Midbrain (tissue), 1 donor: ENCODE data around the gene STRN3.

Experiments used
- DNase-seq: peaks from one replicate; lab custom pipeline; 2025; lab: John Stamatoyannopoulos, UW

The STRN3 gene

DNA sequence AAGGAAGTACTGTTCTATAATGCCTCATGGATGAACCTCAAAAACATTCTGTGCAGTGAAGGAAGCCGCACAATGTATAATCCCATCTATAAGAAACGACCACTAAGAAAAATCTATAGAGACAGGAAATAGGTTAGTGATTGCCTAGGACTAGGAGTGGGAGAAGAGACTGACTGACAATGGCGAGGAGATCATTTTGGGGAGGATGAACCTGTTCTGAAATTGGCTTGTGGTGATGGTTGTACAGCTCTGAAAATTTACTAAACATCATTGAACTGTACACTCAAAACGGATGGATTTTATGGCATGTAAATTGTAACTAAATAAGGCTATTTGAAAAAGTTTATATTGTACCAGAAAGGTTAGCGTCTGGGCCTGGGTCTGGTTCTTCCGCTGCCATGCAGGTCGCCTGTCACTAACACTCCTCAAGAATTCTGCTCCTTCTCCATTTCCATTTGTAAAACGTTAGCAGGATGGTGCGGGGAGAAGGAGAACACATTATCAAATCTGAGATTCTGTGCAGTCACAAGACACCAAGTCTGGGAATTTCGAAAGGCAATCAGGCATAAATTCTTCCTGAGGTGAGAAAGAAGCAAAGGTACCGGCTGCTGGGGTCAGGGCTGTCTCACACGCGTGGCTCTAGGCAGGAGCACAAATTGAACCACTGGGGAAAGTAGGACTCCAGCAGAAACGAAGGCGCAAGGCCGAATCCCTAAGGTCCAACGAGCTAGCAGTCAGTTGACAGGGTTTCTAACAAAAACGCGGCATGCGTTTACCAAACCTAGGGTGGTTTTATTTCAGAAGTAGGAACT is 152.7 kb downstream of the STRN3 start:
- DNase-seq: no peak

DNA sequence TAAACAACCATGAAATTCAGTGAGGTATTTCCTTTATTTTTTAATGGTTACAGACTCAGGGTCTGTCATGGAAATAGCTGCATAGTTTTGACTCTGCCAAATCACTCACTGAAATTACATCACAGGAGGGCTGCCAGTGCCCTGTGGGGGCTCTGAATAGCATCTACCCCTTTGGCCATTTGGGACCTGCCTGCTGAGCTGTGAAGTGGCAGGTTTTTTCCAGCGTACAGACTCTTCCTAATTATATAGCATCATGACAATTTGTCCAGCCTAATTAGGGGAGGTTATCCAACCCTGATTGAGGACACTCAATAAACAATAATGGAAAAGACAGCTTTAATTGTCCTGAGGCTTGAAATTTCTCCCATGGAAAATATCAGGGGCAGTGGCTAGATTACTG is 153.6 kb downstream of the STRN3 start:
- no peak for DNase-seq

DNA sequence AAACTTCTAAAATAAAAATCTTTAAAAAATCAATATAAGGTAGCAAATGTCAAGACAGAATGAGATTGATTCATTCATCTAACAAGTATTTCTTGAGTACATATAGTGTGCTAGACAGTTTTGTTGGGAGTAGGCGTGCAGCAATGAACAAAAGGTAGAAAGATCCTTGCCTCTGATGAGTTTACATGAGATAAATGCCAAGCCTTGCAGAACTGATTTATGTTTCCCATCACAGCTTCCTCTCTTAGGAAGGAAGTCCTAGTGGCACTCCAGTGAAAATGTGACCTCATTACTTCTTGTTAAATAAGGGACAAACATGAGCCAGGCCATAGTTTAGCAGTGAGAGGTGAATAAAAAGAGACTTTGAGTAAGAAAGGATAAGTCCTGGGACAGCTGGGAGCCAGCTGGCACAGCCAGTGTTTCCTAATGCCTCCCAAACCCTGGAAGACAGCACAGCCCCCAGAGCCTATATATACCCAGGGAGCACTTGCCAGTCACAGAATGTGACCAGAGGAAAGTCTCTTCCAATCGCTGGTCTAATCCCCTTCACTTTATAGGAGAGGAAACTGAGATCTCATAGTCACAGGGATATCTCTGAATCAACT is 156.5 kb downstream of the STRN3 start:
- no peak for DNase-seq

DNA sequence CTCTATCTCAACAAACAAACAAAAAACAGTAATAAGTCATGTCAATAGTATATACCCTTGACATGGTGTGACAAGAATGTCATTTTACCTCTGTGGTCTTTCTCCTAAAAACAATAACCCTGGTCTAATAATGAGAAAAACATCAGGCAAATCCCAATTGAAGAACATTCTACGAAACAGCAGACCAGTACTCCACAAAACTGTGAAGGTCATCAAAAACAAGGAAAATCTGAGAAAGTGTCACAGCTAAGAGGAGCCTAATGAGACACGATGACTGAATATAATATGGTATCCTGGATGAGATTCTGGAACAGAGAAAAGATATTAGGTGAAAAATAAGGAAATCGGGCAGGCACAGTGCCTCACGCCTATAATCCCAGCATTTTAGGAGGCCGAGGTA is 157.4 kb downstream of the STRN3 start:
- no peak for DNase-seq

DNA sequence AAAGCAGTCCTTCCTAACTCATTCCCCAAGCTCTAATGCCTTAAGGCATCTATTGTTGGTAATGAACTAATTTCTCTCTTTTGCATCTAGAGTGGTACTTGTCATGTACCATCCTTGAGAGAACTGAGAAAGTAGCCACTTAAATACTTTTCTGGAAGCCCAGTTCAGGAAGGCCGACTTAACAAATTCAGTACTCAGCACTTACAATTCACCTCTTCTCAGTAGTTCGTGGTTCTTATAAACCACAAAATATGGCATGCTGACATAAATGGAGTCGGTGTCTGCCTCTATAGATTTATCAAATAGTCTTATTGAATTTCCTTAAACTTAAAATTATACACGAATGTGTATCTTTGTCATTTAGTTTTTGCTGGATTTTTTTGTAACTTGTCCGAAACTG is 161.2 kb downstream of the STRN3 start:
- DNase-seq: no peak

DNA sequence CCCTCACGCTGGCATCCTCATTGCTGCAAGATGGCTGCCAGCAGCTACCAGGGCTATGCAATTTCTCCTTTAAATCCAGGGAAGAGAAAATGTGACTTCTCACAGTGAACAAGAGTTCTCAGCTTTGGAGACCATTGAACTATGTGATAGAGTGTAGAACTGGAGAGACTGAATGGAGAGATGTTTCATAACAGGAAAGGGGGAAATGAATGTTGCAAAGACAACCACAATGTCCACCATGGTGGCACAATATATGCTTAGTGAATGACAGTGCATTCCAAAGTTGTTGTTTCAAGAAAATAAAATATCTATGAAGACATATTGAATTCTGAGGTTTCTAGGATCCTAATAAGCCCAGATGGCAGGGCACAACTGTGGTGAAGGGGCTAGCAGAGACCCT is 165.0 kb downstream of the STRN3 start:
- no peak for DNase-seq

DNA sequence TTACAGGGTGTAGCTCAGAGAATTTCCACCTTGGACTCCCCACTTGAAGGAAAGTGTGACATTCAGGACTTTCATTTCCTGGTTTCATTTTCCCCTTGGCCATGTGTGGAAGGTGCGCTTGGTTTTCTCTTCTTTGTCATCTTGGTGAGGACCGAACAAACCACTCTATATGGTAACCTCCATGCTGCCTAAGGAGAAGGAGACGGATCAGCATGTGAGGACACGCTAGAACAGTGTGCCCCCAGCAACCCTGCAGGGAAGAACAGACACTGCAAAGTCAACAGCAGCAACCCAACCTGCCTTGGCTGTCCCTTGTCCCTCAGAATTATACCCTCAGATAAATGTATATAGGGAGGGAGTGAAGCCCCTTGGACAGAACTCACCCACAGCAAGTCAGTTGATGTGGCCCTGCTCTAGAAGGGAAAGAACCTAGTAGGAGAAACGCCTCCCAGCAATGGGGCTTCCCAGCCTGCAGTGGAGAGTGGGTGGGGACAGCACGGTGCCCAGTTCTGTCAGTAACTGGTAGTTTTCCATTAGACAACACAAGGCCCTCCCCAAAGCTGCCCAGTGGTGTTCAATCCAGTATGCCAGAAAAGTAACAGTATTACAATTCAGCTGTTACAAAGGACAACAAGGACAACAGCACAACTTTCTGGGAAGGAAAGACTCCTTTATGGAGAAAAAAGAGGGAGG is 170.7 kb downstream of the STRN3 start:
- DNase-seq: no peak

DNA sequence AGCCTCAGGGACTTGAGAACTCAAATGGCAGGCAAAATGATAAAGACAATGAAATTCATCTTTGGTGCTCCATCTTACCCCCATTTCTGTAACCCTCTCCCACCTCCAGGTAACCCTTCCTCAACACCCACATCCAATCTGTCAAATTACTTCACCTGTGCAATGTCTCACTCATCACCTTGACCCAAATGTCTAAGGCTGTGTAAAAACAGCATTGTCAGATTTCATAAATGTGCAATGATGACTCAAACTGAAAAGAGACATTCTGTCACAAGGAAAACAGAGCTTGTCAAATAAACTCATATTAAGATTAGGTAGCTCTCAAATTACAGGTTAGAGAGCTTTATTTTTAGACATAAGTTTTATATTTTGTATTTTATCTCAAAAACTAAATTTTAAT is 171.7 kb downstream of the STRN3 start:
- DNase-seq: no peak

DNA sequence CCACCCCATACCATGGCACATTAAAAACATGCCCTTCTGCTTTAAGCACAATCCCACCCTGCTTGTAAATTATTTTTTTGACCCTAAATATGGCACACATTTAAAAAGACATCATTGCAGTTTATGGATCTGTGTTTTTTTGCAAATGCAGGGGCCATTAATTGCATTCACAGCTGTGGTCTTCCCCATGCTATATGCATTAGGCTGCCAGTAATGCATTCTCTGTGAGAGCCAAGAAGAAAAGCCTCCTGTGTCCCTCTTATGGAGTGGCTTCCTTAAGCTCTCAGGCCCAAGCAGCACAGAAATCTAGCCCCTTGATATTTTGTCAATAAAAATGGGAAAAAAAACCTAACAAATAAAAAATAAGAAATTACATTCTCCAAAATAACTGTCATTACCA is 172.2 kb downstream of the STRN3 start:
- no peak for DNase-seq

DNA sequence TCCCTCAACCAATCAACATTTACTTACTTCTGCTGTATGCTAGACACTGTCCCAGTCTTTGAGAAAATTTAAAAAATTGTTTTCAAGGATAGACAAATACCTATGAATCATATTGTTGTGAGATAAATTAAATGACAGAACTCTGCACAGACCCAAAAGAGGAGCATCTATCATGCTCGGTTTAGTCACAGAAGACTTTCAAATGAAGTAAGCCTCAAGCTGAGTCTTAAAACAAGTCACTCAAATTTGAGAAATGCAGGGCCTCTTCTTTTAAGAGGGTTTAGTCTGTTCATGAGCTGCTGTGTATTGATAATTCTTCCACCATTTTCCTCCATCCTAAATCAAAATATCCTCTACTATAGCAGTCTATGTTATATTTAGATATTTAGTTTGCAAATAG is 176.2 kb downstream of the STRN3 start:
- DNase-seq: no peak

DNA sequence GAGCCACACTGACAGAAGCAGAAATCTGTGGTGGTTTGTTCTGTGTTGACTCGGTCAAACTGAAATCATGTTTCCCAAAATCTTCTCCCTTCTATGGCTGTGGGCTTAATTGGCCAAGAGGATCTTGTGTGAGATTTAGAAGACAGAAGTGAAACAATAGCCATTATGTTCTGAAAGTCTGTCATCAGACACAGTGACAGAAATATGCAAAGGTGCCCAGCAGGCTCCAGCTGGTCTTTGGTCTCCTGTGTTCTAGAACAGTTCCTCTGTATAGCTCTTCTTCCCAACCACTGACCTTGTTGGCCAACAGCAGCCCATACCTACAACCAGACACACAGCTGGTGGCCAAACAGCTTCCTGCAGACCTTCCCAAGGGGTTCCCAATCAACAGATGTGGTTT is 176.8 kb downstream of the STRN3 start:
- DNase-seq: no peak

DNA sequence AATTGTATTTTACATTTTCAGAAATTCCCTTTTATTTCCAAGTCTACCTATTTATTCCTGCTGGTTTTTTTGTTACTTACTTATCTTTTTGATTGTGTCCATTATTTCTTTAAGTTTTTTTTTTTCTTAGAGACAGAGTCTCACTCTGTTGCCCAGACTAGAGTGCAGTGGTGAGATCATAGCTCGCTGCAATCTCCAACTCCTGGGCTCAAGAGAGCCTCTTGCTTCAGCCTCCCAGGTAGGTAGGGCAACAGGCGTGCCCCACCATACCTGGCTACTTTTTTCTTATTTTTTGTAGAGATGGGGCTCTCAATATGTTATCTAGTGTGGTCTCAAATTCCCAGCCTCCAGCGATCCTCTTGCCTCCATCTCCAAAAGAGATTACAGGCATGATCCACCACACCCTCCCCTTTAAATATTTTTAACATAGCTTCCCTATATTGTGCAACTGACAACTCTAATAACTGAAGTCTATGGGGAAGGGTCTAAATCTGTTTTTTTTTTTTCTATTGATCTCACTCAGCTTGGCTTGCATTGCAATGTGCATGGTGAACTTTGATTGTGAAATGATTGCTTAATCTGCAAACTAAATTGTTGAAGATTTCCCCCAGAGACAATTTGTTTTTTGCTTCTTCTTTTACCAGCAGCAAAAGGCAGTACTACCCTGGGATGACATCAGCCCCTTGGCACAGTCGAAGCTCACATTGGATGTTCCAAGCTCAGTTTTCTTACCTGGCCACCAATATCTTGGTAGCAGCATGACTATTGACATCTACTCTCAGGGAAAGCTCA is 177.5 kb downstream of the STRN3 start:
- no peak for DNase-seq
